H1 (cell line): ENCODE data around the gene TXNRD2. TPM values are rescaled to one million over a fixed set of nuclear protein-coding genes. Genes with fewer than 3 reads are reported as not detected.

Source experiments
- CTCF ChIA-PET: fragments of 300-600 bp; sonication (Branson Sonifier 250); formaldehyde crosslinking; loops from one replicate; lab custom pipeline; 2021; ENCODE audit not compliant: partially characterized antibody; lab: Charles Lee
- POLR2A ChIA-PET: fragments of 300-600 bp; sonication (Branson Sonifier 250); formaldehyde crosslinking; loops from one replicate; lab custom pipeline; 2021; ENCODE audit warnings: inconsistent platforms; ENCODE audit not compliant: partially characterized antibody; lab: Charles Lee
- DNase-seq, 2 experiments: peaks; one replicate each; pipeline versions ENCODE4 v3.0.0 to v3.0.0-alpha.2; 2010 to 2022; ENCODE audit warnings: low spot score in 2 of 2, low read depth in 1 of 2, mixed read lengths in 1 of 2
- FAIRE-seq: peaks from 2 replicates; lab custom pipeline; 2011; peaks lifted over from hg19 to GRCh38; lab: Jason Lieb, UNC
- H2AFZ ChIP-seq: 2 replicates; pipeline ENCODE4 v1.8.1; 2012; ENCODE audit warnings: low read length, inconsistent platforms
- H2AK5ac ChIP-seq: 2 replicates; pipeline ENCODE4 v1.6.1; 2013; ENCODE audit warnings: low read depth, low read length
- H2BK120ac ChIP-seq: replicated peaks from 2 replicates; pipeline ENCODE3; 2013; ENCODE audit warnings: low read depth, low read length, inconsistent platforms
- H2BK12ac ChIP-seq: 2 replicates; pipeline ENCODE4 v1.6.1; 2013; ENCODE audit warnings: low read depth, low read length
- H2BK15ac ChIP-seq: 2 replicates; pipeline ENCODE4 v1.6.1; 2013; ENCODE audit warnings: low read length
- H2BK20ac ChIP-seq: 2 replicates; pipeline ENCODE4 v1.6.1; 2013; ENCODE audit warnings: low read length
- H2BK5ac ChIP-seq: 2 replicates; pipeline ENCODE4 v1.6.1; 2013; ENCODE audit warnings: low read depth, low read length
- H3K14ac ChIP-seq: 2 replicates; pipeline ENCODE4 v1.6.1; 2013; ENCODE audit warnings: inconsistent platforms; ENCODE audit not compliant: insufficient read length
- H3K18ac ChIP-seq: 2 replicates; pipeline ENCODE4 v1.6.1; 2013; ENCODE audit warnings: low read length; ENCODE audit errors: extremely low read depth
- H3K23ac ChIP-seq: 2 replicates; pipeline ENCODE4 v1.6.1; 2013; ENCODE audit warnings: inconsistent platforms; ENCODE audit not compliant: insufficient read length
- H3K23me2 ChIP-seq: 2 replicates; pipeline ENCODE4 v1.6.1; 2013; ENCODE audit warnings: low read depth, low read length
- H3K27ac ChIP-seq: 2 replicates; pipeline ENCODE4 v1.6.1; 2011; ENCODE audit warnings: low read depth, low read length, inconsistent platforms
- H3K27me3 ChIP-seq, 4 experiments: replicated peaks in 1 of 4; 1 replicate in 1 of 4; 2 replicates in 3 of 4; pipeline versions ENCODE4 v1.6.1 to v1.8.1; 2011 to 2013; ENCODE audit warnings: low read length in 3 of 4, mild to moderate bottlenecking in 3 of 4, inconsistent platforms in 2 of 4, mixed read lengths in 2 of 4, moderate library complexity in 1 of 4; ENCODE audit not compliant: control insufficient read depth in 3 of 4, insufficient read depth in 3 of 4; ENCODE audit errors: extremely low read depth in 1 of 4
- H3K36me3 ChIP-seq, 4 experiments: 2 replicates each; pipeline versions ENCODE4 v1.6.1 to v1.8.1; 2011 to 2013; ENCODE audit warnings: mild to moderate bottlenecking in 4 of 4, low read length in 3 of 4, moderate library complexity in 2 of 4, control low read depth in 1 of 4, inconsistent platforms in 1 of 4; ENCODE audit not compliant: insufficient read depth in 4 of 4, control insufficient read depth in 2 of 4
- H3K4ac ChIP-seq: replicated peaks from 2 replicates; pipeline ENCODE3; 2013; ENCODE audit warnings: low read length, low read depth, mixed read lengths, inconsistent platforms; ENCODE audit not compliant: insufficient read length
- H3K4me1 ChIP-seq, 4 experiments: replicated peaks in 1 of 4; 1 replicate in 1 of 4; 2 replicates in 3 of 4; pipeline versions ENCODE4 v1.6.1 to v1.8.1; 2011 to 2013; ENCODE audit warnings: low read length in 3 of 4, inconsistent platforms in 2 of 4, mixed read lengths in 1 of 4; ENCODE audit not compliant: insufficient read depth in 4 of 4, control insufficient read depth in 3 of 4
- H3K4me2 ChIP-seq, 2 experiments: 2 replicates each; pipeline versions ENCODE4 v1.6.1 to v1.8.1; 2011 to 2013; ENCODE audit warnings: low read depth in 2 of 2, low read length in 2 of 2, control low read depth in 1 of 2, inconsistent platforms in 1 of 2, mild to moderate bottlenecking in 1 of 2; ENCODE audit not compliant: insufficient read depth in 1 of 2
- H3K4me3 ChIP-seq, 4 experiments: fragments of 200-600, 300-600 bp in 1 of 4; sonication (generic), shearing (Covaris generic), sonication (Bioruptor Twin) in 1 of 4; 2 replicates each; pipeline versions ENCODE4 v1.5.1 to v1.8.1; 2011 to 2016; ENCODE audit warnings: low read length in 4 of 4, low read depth in 3 of 4, control low read depth in 2 of 4, inconsistent platforms in 2 of 4, mild to moderate bottlenecking in 2 of 4, mixed read lengths in 1 of 4, moderate library complexity in 1 of 4; ENCODE audit not compliant: insufficient read depth in 2 of 4; ENCODE audit errors: extremely low read depth in 1 of 4
- H3K56ac ChIP-seq: replicated peaks from 2 replicates; pipeline ENCODE3; 2013; ENCODE audit warnings: low read depth, mild to moderate bottlenecking, mixed read lengths, low read length, inconsistent platforms; ENCODE audit not compliant: insufficient read length
- H3K79me1 ChIP-seq: 2 replicates; pipeline ENCODE4 v1.6.1; 2013; ENCODE audit warnings: low read depth, low read length, control low read depth
- H3K79me2 ChIP-seq, 2 experiments: 2 replicates each; pipeline versions ENCODE4 v1.6.1 to v1.8.1; 2012 to 2013; ENCODE audit warnings: low read length in 2 of 2, mild to moderate bottlenecking in 2 of 2, inconsistent platforms in 1 of 2; ENCODE audit not compliant: insufficient read depth in 2 of 2, control insufficient read depth in 1 of 2
- H3K9ac ChIP-seq, 4 experiments: replicated peaks in 1 of 4; 1 replicate in 1 of 4; 2 replicates in 3 of 4; pipeline versions ENCODE4 v1.6.1 to v1.8.1; 2011 to 2013; ENCODE audit warnings: low read depth in 3 of 4, low read length in 3 of 4, control low read depth in 2 of 4, mild to moderate bottlenecking in 2 of 4, moderate library complexity in 2 of 4, inconsistent platforms in 1 of 4; ENCODE audit errors: extremely low read depth in 1 of 4
- H3K9me3 ChIP-seq, 2 experiments: 2 replicates each; pipeline versions ENCODE4 v1.6.1 to v1.8.1; 2012 to 2013; ENCODE audit warnings: mild to moderate bottlenecking in 2 of 2, moderate library complexity in 2 of 2, control low read depth in 1 of 2, inconsistent platforms in 1 of 2, low read depth in 1 of 2, low read length in 1 of 2, mixed read lengths in 1 of 2; ENCODE audit not compliant: insufficient read depth in 2 of 2
- H4K20me1 ChIP-seq, 2 experiments: replicated peaks in 1 of 2; 2 replicates each; pipeline versions ENCODE3 to v1.8.1; 2011 to 2013; ENCODE audit warnings: inconsistent platforms in 2 of 2, low read length in 2 of 2, mild to moderate bottlenecking in 1 of 2; ENCODE audit not compliant: insufficient read depth in 2 of 2, control insufficient read depth in 1 of 2
- H4K5ac ChIP-seq: 2 replicates; pipeline ENCODE4 v1.6.1; 2013; ENCODE audit warnings: low read length, low read depth, mixed read lengths, inconsistent platforms; ENCODE audit not compliant: insufficient read length
- H4K8ac ChIP-seq: 2 replicates; pipeline ENCODE4 v1.8.0; 2013; ENCODE audit warnings: mild to moderate bottlenecking, moderate library complexity, low read length, inconsistent platforms; ENCODE audit not compliant: insufficient read depth; ENCODE audit errors: extremely low read depth
- H4K91ac ChIP-seq: replicated peaks from 2 replicates; pipeline ENCODE3; 2013; ENCODE audit warnings: low read length, mixed read lengths, inconsistent platforms; ENCODE audit not compliant: insufficient read length
- TBP ChIP-seq: IDR thresholded peaks from 2 replicates; pipeline ENCODE4 v1.6.1; 2011; ENCODE audit warnings: low read depth, low read length, improper control_type of control experiment
- TEAD4 ChIP-seq: IDR thresholded peaks from 2 replicates; pipeline ENCODE4 v1.6.1; 2012; ENCODE audit warnings: low read depth, low read length, inconsistent platforms, mixed read lengths
- WGBS, 2 experiments: shearing (Covaris generic) in 1 of 2; methylation state at CpG; one replicate each; pipeline versions ENCODE4 v1.1.6 to v1.1.7; 2013 to 2015; ENCODE audit warnings: low lambda C conversion rate in 2 of 2, mixed read lengths in 2 of 2, inconsistent platforms in 1 of 2, low coverage in 1 of 2, missing lambda C conversion rate in 1 of 2; ENCODE audit not compliant: insufficient replicate concordance in 2 of 2, insufficient coverage in 1 of 2, insufficient read length in 1 of 2; ENCODE audit errors: extremely low coverage in 1 of 2, missing lambda C conversion rate in 1 of 2; 5-methylcytosine and 5-hydroxymethylcytosine counted together
- polyA plus RNA-seq, 7 experiments: library from polyadenylated mRNA; depleted of rRNA in 3 of 7; stranded (reverse) in 5 of 7; unstranded in 2 of 7; fragments of >200 nt in 5 of 7; fragments of 200-250 nt in 2 of 7; gene quantifications; 1 replicate in 5 of 7; 2 replicates in 1 of 7; 4 replicates in 1 of 7; pipeline versions ENCODE4 v1.2.1 to v1.2.3, GENCODE V29; 2011 to 2013; ENCODE audit warnings: missing spikeins in 2 of 7, mixed read lengths in 2 of 7
- total RNA-seq: library from RNA; stranded (reverse); fragmentation: NEBNext Ultra II Directional; extraction: Animal tissue kit (Norgen Biotek cat#: 25700); gene quantifications from 2 replicates; pipeline ENCODE4 v1.2.1, GENCODE V29; 2021
- TF ChIP-seq, protein P1 (sequence below): IDR thresholded peaks from 2 replicates; pipeline ENCODE4 v1.6.1; 2012; ENCODE audit warnings: low read length, inconsistent platforms
- TF ChIP-seq, protein P2 (sequence below): IDR thresholded peaks from 2 replicates; pipeline ENCODE4 v1.6.1; 2011; ENCODE audit warnings: low read length, improper control_type of control experiment

Gene TXNRD2
- total and polyA plus RNA-seq, 2 of the 8 experiments (the other 6 are each of a cell fraction or from before 2014, with no cell fraction given) = 14.8 to 21.9 TPM

DNA sequence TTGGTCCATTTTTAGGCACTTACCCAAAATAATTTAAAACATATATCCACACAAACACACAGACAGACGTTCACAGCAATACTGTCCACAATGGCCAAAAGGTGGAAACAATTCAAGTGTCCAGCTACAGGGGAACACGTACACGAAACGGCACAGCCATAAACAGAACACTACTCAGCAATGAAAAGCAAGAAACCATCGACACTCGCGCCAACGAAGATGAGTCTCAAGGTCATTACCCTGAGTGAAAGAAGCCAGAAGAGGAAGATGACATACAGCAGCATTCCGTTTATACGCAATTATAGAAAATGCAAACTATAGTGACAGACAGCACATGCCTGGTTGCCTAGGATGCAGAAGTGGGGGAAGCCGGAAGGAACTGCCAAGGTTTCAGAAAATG, 13.4 kb downstream of the TXNRD2 start:
- H4K91ac ChIP-seq = no peak overlapping the region
- no peak overlapping the region for H4K5ac ChIP-seq
- ChIA-PET POLR2A (no interaction called here), CTCF (interaction anchor here (0.7 to 1.1 kb wide), 2 partner anchors 198 to 628 kb away, joined by 3 read pairs; no protein-coding TSS in a partner anchor)
- no peak overlapping the region for H2AFZ ChIP-seq
- H3K9ac ChIP-seq = no peak overlapping the region
- no peak overlapping the region for H3K4me2 ChIP-seq
- no peak overlapping the region for H4K8ac ChIP-seq
- no peak overlapping the region for H2AK5ac ChIP-seq
- H2BK5ac ChIP-seq = no peak overlapping the region
- no peaks in the 10 kb centered on the region for H3K27me3 ChIP-seq
- 87% methylated on average over 11 of the region's 11 CpGs; no CpG with 5 or more reads in 1 of the 2 experiments for WGBS, 2 experiments
- H3K9me3 ChIP-seq = no peaks in the 10 kb centered on the region
- H3K4ac ChIP-seq = no peak overlapping the region
- H4K20me1 ChIP-seq = peaks cover 0 to 1% of the 10 kb centered on the region in 2 experiments
- H3K4me1 ChIP-seq = no peaks in the 10 kb centered on the region
- H3K18ac ChIP-seq = no peak overlapping the region
- no peak overlapping the region for H3K23ac ChIP-seq
- H2BK12ac ChIP-seq = no peak overlapping the region
- H2BK120ac ChIP-seq = no peak overlapping the region
- FAIRE-seq (peak; percentile 36), DNase-seq (no peak)
- H3K14ac ChIP-seq = no peak overlapping the region
- H2BK15ac ChIP-seq = no peak overlapping the region
- TF ChIP-seq TEAD4 = no peak
- TF ChIP-seq, protein P1, sequence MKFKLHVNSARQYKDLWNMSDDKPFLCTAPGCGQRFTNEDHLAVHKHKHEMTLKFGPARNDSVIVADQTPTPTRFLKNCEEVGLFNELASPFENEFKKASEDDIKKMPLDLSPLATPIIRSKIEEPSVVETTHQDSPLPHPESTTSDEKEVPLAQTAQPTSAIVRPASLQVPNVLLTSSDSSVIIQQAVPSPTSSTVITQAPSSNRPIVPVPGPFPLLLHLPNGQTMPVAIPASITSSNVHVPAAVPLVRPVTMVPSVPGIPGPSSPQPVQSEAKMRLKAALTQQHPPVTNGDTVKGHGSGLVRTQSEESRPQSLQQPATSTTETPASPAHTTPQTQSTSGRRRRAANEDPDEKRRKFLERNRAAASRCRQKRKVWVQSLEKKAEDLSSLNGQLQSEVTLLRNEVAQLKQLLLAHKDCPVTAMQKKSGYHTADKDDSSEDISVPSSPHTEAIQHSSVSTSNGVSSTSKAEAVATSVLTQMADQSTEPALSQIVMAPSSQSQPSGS = no peak
- TF ChIP-seq, protein P2, sequence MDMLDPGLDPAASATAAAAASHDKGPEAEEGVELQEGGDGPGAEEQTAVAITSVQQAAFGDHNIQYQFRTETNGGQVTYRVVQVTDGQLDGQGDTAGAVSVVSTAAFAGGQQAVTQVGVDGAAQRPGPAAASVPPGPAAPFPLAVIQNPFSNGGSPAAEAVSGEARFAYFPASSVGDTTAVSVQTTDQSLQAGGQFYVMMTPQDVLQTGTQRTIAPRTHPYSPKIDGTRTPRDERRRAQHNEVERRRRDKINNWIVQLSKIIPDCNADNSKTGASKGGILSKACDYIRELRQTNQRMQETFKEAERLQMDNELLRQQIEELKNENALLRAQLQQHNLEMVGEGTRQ = no peak
- no peak for TF ChIP-seq TBP
- H3K79me1 ChIP-seq = no peaks in the 10 kb centered on the region
- no peaks in the 10 kb centered on the region for H3K23me2 ChIP-seq
- H3K36me3 ChIP-seq = no peaks in the 10 kb centered on the region
- no peak overlapping the region for H3K4me3 ChIP-seq
- peak overlapping the region; percentile 6 for H3K56ac ChIP-seq
- no peak overlapping the region for H3K27ac ChIP-seq
- H2BK20ac ChIP-seq = no peak overlapping the region
- H3K79me2 ChIP-seq = no peaks in the 10 kb centered on the region
